Activated CD4-positive, alpha-beta T cell treated with anti-CD3 and anti-CD28 coated beads, Interleukin-2, amount 10 ng/mL, durations not matched to agents 7 days and 5 days (primary cell): ENCODE data around the gene RNF157. TPM values are rescaled to one million over a fixed set of nuclear protein-coding genes. Genes with fewer than 3 reads are reported as not detected.

Source experiments
- CTCF ChIA-PET: fragments of 350-600 bp; sonication (Branson Sonifier 250); formaldehyde crosslinking; loops from one replicate; lab custom pipeline; 2021; ENCODE audit warnings: antibody characterized with exemption; lab: Charles Lee
- POLR2A ChIA-PET: fragments of 350-600 bp; sonication (Branson Sonifier 250); formaldehyde crosslinking; loops from one replicate; lab custom pipeline; 2021; ENCODE audit warnings: antibody characterized with exemption; lab: Charles Lee
- DNase-seq: peaks from one replicate; pipeline ENCODE4 v3.0.0-alpha.2; 2020
- H3K27ac Mint-ChIP-seq: one replicate; pipeline ENCODE4 v1.8.0; 2021; ENCODE audit warnings: mild to moderate bottlenecking, moderate library complexity, mixed read lengths
- H3K27me3 Mint-ChIP-seq: one replicate; pipeline ENCODE4 v1.8.0; 2021; ENCODE audit warnings: mixed read lengths
- H3K36me3 Mint-ChIP-seq: one replicate; pipeline ENCODE4 v1.8.0; 2021; ENCODE audit warnings: low read depth, mixed read lengths
- H3K4me1 Mint-ChIP-seq: one replicate; pipeline ENCODE4 v1.8.0; 2021; ENCODE audit warnings: mixed read lengths
- H3K4me3 Mint-ChIP-seq: one replicate; pipeline ENCODE4 v1.8.0; 2021; ENCODE audit warnings: mild to moderate bottlenecking, moderate library complexity, mixed read lengths
- H3K9me3 Mint-ChIP-seq: one replicate; pipeline ENCODE4 v1.8.0; 2021; ENCODE audit warnings: mixed read lengths
- total RNA-seq, 2 experiments: library from RNA; stranded (reverse); gene quantifications; one replicate each; pipeline ENCODE4 v1.2.3, GENCODE V29; 2021

RNF157 gene
- total RNA-seq, 2 experiments from 2014 or later: 121 to 129 TPM

- H3K27ac Mint-ChIP-seq: no peak overlapping the region
- no peak overlapping the region for H3K4me3 Mint-ChIP-seq
- H3K4me1 Mint-ChIP-seq: peaks cover 22% of the 10 kb centered on the region
- no peak for DNase-seq
- no peaks in the 10 kb centered on the region for H3K27me3 Mint-ChIP-seq
- CTCF ChIA-PET: interaction anchor here (0.9 kb wide), 1 partner anchor 52 kb away, joined by 3 read pairs; no protein-coding TSS in a partner anchor
- H3K36me3 Mint-ChIP-seq: peaks cover 37% of the 10 kb centered on the region
- no peaks in the 10 kb centered on the region for H3K9me3 Mint-ChIP-seq
- POLR2A ChIA-PET: no interaction called here
These were observed 66.3 kb downstream of the RNF157 start for GRCh38 chr17:76174037-76174436.

- peaks cover 43% of the 10 kb centered on the region for H3K36me3 Mint-ChIP-seq
- POLR2A ChIA-PET: interaction anchor here (0.6 kb wide), 1 partner anchor 207 kb away, joined by 3 read pairs; no protein-coding TSS in a partner anchor
- CTCF ChIA-PET: no interaction called here
- peaks cover 20% of the 10 kb centered on the region for H3K4me1 Mint-ChIP-seq
- no peak overlapping the region for H3K27ac Mint-ChIP-seq
- no peak overlapping the region for H3K4me3 Mint-ChIP-seq
- H3K27me3 Mint-ChIP-seq: no peaks in the 10 kb centered on the region
- no peak for DNase-seq
- H3K9me3 Mint-ChIP-seq: no peaks in the 10 kb centered on the region
These were observed 66.8 kb downstream of the RNF157 start for GRCh38 chr17:76173474-76173873.

- no peak for DNase-seq
- no peak overlapping the region for H3K4me3 Mint-ChIP-seq
- H3K9me3 Mint-ChIP-seq: peaks cover 2% of the 10 kb centered on the region
- POLR2A ChIA-PET: no interaction called here
- peaks cover 14% of the 10 kb centered on the region for H3K4me1 Mint-ChIP-seq
- H3K27ac Mint-ChIP-seq: no peak overlapping the region
- peaks cover 48% of the 10 kb centered on the region for H3K36me3 Mint-ChIP-seq
- H3K27me3 Mint-ChIP-seq: no peaks in the 10 kb centered on the region
- CTCF ChIA-PET: interaction anchor here (0.8 to 7.1 kb wide), 2 partner anchors 8 to 10 kb away, joined by 3 to 36 read pairs; no protein-coding TSS in a partner anchor
These were observed 68.6 kb downstream of the RNF157 start for GRCh38 chr17:76171706-76172105.

GRCh38 chr17:76170114-76170513, 70.2 kb downstream of the RNF157 start:
- peaks cover 50% of the 10 kb centered on the region for H3K36me3 Mint-ChIP-seq
- H3K4me1 Mint-ChIP-seq: peaks cover 10% of the 10 kb centered on the region
- H3K4me3 Mint-ChIP-seq: no peak overlapping the region
- no peaks in the 10 kb centered on the region for H3K27me3 Mint-ChIP-seq
- no peak for DNase-seq
- CTCF ChIA-PET: interaction anchor here (0.6 to 7.1 kb wide), 4 partner anchors 9 to 209 kb away, joined by 3 to 36 read pairs (median 5); no protein-coding TSS in a partner anchor
- peaks cover 2% of the 10 kb centered on the region for H3K9me3 Mint-ChIP-seq
- POLR2A ChIA-PET: no interaction called here
- H3K27ac Mint-ChIP-seq: peak overlapping the region; percentile 66

- Mint-ChIP-seq H3K9me3 (peaks cover 2% of the 10 kb centered on the region), H3K36me3 (peaks cover 70% of the 10 kb centered on the region), H3K4me3 (no peak overlapping the region), H3K4me1 (peaks cover 10% of the 10 kb centered on the region), H3K27ac (no peak overlapping the region), H3K27me3 (no peaks in the 10 kb centered on the region)
- CTCF ChIA-PET: interaction anchor here (1.1 to 7.1 kb wide), 8 partner anchors 11 to 46 kb away, joined by 3 to 36 read pairs (median 5); no protein-coding TSS in a partner anchor
- POLR2A ChIA-PET: no interaction called here
- DNase-seq: no peak
These were observed 73.4 kb downstream of the RNF157 start for GRCh38 chr17:76166906-76167305.

- no peak for DNase-seq
- peaks cover 10% of the 10 kb centered on the region for H3K4me1 Mint-ChIP-seq
- no peak overlapping the region for H3K4me3 Mint-ChIP-seq
- ChIA-PET CTCF (interaction anchor here (0.6 to 7.1 kb wide), 9 partner anchors 10 to 92 kb away, joined by 3 to 36 read pairs (median 4); partner anchors contain the start of gene GALR2), POLR2A (interaction anchor here (0.7 kb wide), 1 partner anchor 10 kb away, joined by 3 read pairs; no protein-coding TSS in a partner anchor)
- peaks cover 72% of the 10 kb centered on the region for H3K36me3 Mint-ChIP-seq
- H3K9me3 Mint-ChIP-seq: peaks cover 2% of the 10 kb centered on the region
- H3K27me3 Mint-ChIP-seq: no peaks in the 10 kb centered on the region
- H3K27ac Mint-ChIP-seq: peak overlapping the region; percentile 57
These were observed 74.1 kb downstream of the RNF157 start for GRCh38 chr17:76166168-76166567.

- Mint-ChIP-seq H3K4me3 (no peak overlapping the region), H3K27ac (no peak overlapping the region), H3K4me1 (peaks cover 10% of the 10 kb centered on the region), H3K9me3 (peaks cover 2% of the 10 kb centered on the region), H3K36me3 (peaks cover 70% of the 10 kb centered on the region), H3K27me3 (no peaks in the 10 kb centered on the region)
- no peak for DNase-seq
- ChIA-PET POLR2A (no interaction called here), CTCF (interaction anchor here (0.6 to 1.2 kb wide), 2 partner anchors 10 to 158 kb away, joined by 3 to 4 read pairs; no protein-coding TSS in a partner anchor)
These were observed 76.0 kb downstream of the RNF157 start for GRCh38 chr17:76164331-76164730.

- no peak for DNase-seq
- Mint-ChIP-seq H3K4me3 (no peak overlapping the region), H3K9me3 (peaks cover 2% of the 10 kb centered on the region), H3K4me1 (peaks cover 8% of the 10 kb centered on the region), H3K27ac (no peak overlapping the region), H3K36me3 (peaks cover 71% of the 10 kb centered on the region), H3K27me3 (no peaks in the 10 kb centered on the region)
- POLR2A ChIA-PET: no interaction called here
- CTCF ChIA-PET: interaction anchor here (0.6 kb wide), 1 partner anchor 158 kb away, joined by 4 read pairs; no protein-coding TSS in a partner anchor
These were observed 76.4 kb downstream of the RNF157 start for GRCh38 chr17:76163919-76164318.

GRCh38 chr17:76161619-76162266, 78.5 kb downstream of the RNF157 start:
- Mint-ChIP-seq H3K4me1 (peaks cover 3% of the 10 kb centered on the region), H3K9me3 (no peaks in the 10 kb centered on the region), H3K27me3 (no peaks in the 10 kb centered on the region), H3K27ac (no peak overlapping the region), H3K36me3 (peaks cover 71% of the 10 kb centered on the region), H3K4me3 (no peak overlapping the region)
- ChIA-PET CTCF (interaction anchor here (0.8 to 2.3 kb wide), 3 partner anchors 20 to 118 kb away, joined by 3 to 6 read pairs (median 3); no protein-coding TSS in a partner anchor), POLR2A (no interaction called here)
- no peak for DNase-seq

GRCh38 chr17:76160896-76161528, 79.3 kb downstream of the RNF157 start:
- Mint-ChIP-seq H3K4me1 (no peaks in the 10 kb centered on the region), H3K9me3 (no peaks in the 10 kb centered on the region), H3K27me3 (no peaks in the 10 kb centered on the region), H3K27ac (no peak overlapping the region), H3K4me3 (no peak overlapping the region), H3K36me3 (peaks cover 71% of the 10 kb centered on the region)
- ChIA-PET CTCF (interaction anchor here (0.6 to 2.3 kb wide), 2 partner anchors 17 to 21 kb away, joined by 4 to 6 read pairs; no protein-coding TSS in a partner anchor), POLR2A (no interaction called here)
- no peak for DNase-seq

GRCh38 chr17:76159157-76159556, 81.1 kb downstream of the RNF157 start:
- POLR2A ChIA-PET: no interaction called here
- no peaks in the 10 kb centered on the region for H3K9me3 Mint-ChIP-seq
- H3K4me3 Mint-ChIP-seq: no peak overlapping the region
- DNase-seq: no peak
- H3K27ac Mint-ChIP-seq: peak overlapping the region; percentile 41
- CTCF ChIA-PET: interaction anchor here (1.4 kb wide), 1 partner anchor 13 kb away, joined by 3 read pairs; no protein-coding TSS in a partner anchor
- no peaks in the 10 kb centered on the region for H3K27me3 Mint-ChIP-seq
- H3K4me1 Mint-ChIP-seq: no peaks in the 10 kb centered on the region
- peaks cover 74% of the 10 kb centered on the region for H3K36me3 Mint-ChIP-seq

GRCh38 chr17:76157759-76158158, 82.5 kb downstream of the RNF157 start:
- no peak overlapping the region for H3K4me3 Mint-ChIP-seq
- DNase-seq: no peak
- H3K36me3 Mint-ChIP-seq: peaks cover 76% of the 10 kb centered on the region
- ChIA-PET CTCF (interaction anchor here (0.6 to 1.2 kb wide), 2 partner anchors 38 to 61 kb away, joined by 3 to 4 read pairs; no protein-coding TSS in a partner anchor), POLR2A (no interaction called here)
- peaks cover 14% of the 10 kb centered on the region for H3K4me1 Mint-ChIP-seq
- no peaks in the 10 kb centered on the region for H3K9me3 Mint-ChIP-seq
- no peak overlapping the region for H3K27ac Mint-ChIP-seq
- H3K27me3 Mint-ChIP-seq: no peaks in the 10 kb centered on the region
